ENCODE data around the gene GABRP. TPM values are rescaled to one million over a fixed set of nuclear protein-coding genes. Genes with fewer than 3 reads are reported as not detected.

GABRP gene
- total and polyA plus RNA-seq, 2 donors (not counting 3 experiments of a cell fraction or from before 2014, with no cell fraction given): 0.66 to 3.0 TPM

DNA sequence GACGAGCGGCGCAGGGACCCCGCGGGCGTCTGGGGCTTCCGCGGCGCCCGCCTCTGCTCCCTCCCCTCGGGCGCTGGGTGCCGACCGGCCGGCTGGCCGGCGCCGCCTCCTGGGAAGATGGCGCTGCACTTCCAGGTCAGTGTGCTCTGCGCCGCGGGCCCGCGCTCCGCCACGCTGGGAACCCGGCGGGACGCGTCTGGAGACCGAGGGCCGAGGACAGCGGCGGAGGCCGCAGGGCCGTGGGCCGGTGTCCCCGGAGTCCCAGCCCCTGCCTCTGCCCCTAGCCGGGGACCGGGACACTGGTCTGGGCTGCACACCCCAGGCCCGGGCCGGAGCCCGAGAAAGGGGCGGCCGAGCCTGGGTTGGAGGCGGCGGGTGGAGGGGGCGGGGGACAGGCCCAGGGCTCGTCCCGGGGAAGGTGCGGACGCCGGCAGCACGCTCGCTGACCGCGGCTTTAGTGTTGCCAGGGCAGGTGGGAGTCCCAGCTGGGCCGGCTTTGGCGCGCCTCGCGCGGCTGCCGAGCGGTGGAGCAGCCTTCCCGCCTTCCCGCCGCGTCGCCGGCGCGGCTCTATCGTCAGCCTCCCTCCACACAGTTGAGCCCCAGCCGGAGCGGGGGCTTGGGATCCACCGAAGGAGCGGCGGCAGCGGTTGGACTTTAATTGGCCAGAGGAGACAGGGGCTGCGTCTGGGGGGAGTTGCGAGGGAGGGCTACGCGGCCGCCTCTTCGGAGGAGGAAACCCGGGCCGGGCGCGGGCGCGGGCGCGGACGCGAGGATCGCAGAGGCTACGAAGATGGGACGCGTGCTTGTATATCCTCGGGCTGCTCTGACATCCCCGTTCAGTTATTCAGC is 78.6 kb downstream of the GABRP start, which contains the start of gene RANBP17:
Gene RANBP17, plus strand, starts transcription at position 102 of the 850 bp plus-strand sequence.
- DNase-seq (ENCODE audit: low read depth, low spot score): peak; percentile 66
- CTCF ChIA-PET: interaction anchor here (0.6 to 1.6 kb wide), 3 partner anchors 33 to 1123 kb away, joined by 3 to 5 read pairs (median 3); no protein-coding TSS in a partner anchor

GRCh38 chr5:170863646-170864045 is 80.1 kb downstream of the GABRP start:
- TF ChIP-seq POLR2AphosphoS5 (IDR thresholded peaks at IDR 0.05; ENCODE audit: insufficient read depth, low read depth, low read length) (no peak), GATA2 (IDR thresholded peaks at IDR 0.05; ENCODE audit: insufficient read depth, insufficient read length, low read depth, low read length) (no peak), JUN (IDR thresholded peaks at IDR 0.05; ENCODE audit: borderline replicate concordance, insufficient read depth, insufficient read length, low read depth) (no peak), MYC (IDR thresholded peaks at IDR 0.05; ENCODE audit: low read depth, low read length) (no peak), MAX (IDR thresholded peaks at IDR 0.05; ENCODE audit: insufficient read depth, insufficient read length) (no peak), POLR2A (IDR thresholded peaks at IDR 0.05; ENCODE audit: low read depth, low read length) (no peak), FOS (IDR thresholded peaks at IDR 0.05; ENCODE audit: borderline replicate concordance, insufficient read depth, low read length) (no peak), EZH2 (IDR thresholded peaks at IDR 0.05; ENCODE audit: borderline replicate concordance, low read depth, low read length, severe bottlenecking) (no peak)
- TF ChIP-seq, protein P1, sequence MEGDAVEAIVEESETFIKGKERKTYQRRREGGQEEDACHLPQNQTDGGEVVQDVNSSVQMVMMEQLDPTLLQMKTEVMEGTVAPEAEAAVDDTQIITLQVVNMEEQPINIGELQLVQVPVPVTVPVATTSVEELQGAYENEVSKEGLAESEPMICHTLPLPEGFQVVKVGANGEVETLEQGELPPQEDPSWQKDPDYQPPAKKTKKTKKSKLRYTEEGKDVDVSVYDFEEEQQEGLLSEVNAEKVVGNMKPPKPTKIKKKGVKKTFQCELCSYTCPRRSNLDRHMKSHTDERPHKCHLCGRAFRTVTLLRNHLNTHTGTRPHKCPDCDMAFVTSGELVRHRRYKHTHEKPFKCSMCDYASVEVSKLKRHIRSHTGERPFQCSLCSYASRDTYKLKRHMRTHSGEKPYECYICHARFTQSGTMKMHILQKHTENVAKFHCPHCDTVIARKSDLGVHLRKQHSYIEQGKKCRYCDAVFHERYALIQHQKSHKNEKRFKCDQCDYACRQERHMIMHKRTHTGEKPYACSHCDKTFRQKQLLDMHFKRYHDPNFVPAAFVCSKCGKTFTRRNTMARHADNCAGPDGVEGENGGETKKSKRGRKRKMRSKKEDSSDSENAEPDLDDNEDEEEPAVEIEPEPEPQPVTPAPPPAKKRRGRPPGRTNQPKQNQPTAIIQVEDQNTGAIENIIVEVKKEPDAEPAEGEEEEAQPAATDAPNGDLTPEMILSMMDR (IDR thresholded peaks at IDR 0.05; ENCODE audit: extremely low read depth in 1 of 2, insufficient read depth in 1 of 2, low read depth in 1 of 2, low read length in 2 of 2): no peak
- H3K79me2 ChIP-seq (ENCODE audit: control insufficient read depth, insufficient read depth, low read length): peaks cover 30% of the 10 kb centered on the region
- no peak overlapping the region for H3K4me3 ChIP-seq (replicated peaks in 1 of 3; ENCODE audit: insufficient read depth in 1 of 3, low read depth in 1 of 3, low read length in 3 of 3)
- BruUV-seq (replicated peaks): TSS peak; percentile 23
- no peak overlapping the region for H3K4me2 ChIP-seq (ENCODE audit: insufficient read depth, low read length)
- H3K9ac ChIP-seq (replicated peaks; ENCODE audit: extremely low read depth, insufficient read depth, low read length): no peak overlapping the region
- H4K20me1 ChIP-seq (replicated peaks; ENCODE audit: control insufficient read depth, extremely low read depth, insufficient read depth, low read length): no peaks in the 10 kb centered on the region
- H3K27ac ChIP-seq (ENCODE audit: insufficient read depth, low read depth, low read length): no peak overlapping the region
- FAIRE-seq (peak; percentile 21), DNase-seq (ENCODE audit: low read depth, low spot score) (no peak)
- CTCF ChIA-PET: no interaction called here
- intact Hi-C loops (cut with micrococcal nuclease): loop anchor here (2.0 to 10.0 kb wide), 2 partner anchors 29 to 451 kb away; no protein-coding TSS in a partner anchor
- peaks cover 5% of the 10 kb centered on the region for H3K4me1 ChIP-seq (ENCODE audit: control insufficient read depth, extremely low read depth, insufficient read depth, low read length)
- H3K36me3 ChIP-seq (ENCODE audit: control insufficient read depth in 2 of 2, extremely low read depth in 1 of 2, insufficient read depth in 2 of 2, low read length in 2 of 2): no peaks in the 10 kb centered on the region
- POLR2A ChIA-PET: no interaction called here
- dilution Hi-C loops (cut with MboI; ENCODE audit: extremely low pct_ligation_motif_present, low sequenced_read_pairs): no loop called here
- H2AFZ ChIP-seq (ENCODE audit: low read depth, low read length): no peak overlapping the region
- H3K9me1 ChIP-seq (replicated peaks; ENCODE audit: control insufficient read depth, extremely low read depth, insufficient read depth, low read length): no peaks in the 10 kb centered on the region
- peaks cover 6% of the 10 kb centered on the region for H3K9me3 ChIP-seq (replicated peaks; ENCODE audit: control insufficient read depth, insufficient read depth, low read length)
- no peaks in the 10 kb centered on the region for H3K27me3 ChIP-seq (ENCODE audit: control insufficient read depth in 2 of 2, insufficient read depth in 2 of 2, low read length in 2 of 2)

More for the DNA sequence above, 78.6 kb downstream of the GABRP start, which contains the start of gene RANBP17:
- peak within 1 kb of the TSS; percentile 82 for H3K4me2 ChIP-seq (ENCODE audit: insufficient read depth, low read length)
- no peaks in the 10 kb centered on the region for H3K27me3 ChIP-seq (ENCODE audit: control insufficient read depth in 2 of 2, insufficient read depth in 2 of 2, low read length in 2 of 2)
- POLR2A ChIA-PET: no interaction called here
- BruUV-seq (replicated peaks): no TSS peak
- peak within 1 kb of the TSS; percentile 55 for H2AFZ ChIP-seq (ENCODE audit: low read depth, low read length)
- dilution Hi-C loops (cut with MboI; ENCODE audit: extremely low pct_ligation_motif_present, low sequenced_read_pairs) (no loop called here), intact Hi-C loops (cut with micrococcal nuclease) (loop anchor here (2.0 to 10.0 kb wide), 2 partner anchors 31 to 453 kb away; no protein-coding TSS in a partner anchor)
- H3K4me3 ChIP-seq (replicated peaks in 1 of 3; ENCODE audit: insufficient read depth in 1 of 3, low read depth in 1 of 3, low read length in 3 of 3): peak within 1 kb of the TSS; percentile 33 to 90 (median 60)
- FAIRE-seq: no peak
- no peaks in the 10 kb centered on the region for H3K9me1 ChIP-seq (replicated peaks; ENCODE audit: control insufficient read depth, extremely low read depth, insufficient read depth, low read length)
- peaks cover 25% of the 10 kb centered on the region for H3K79me2 ChIP-seq (ENCODE audit: control insufficient read depth, insufficient read depth, low read length)
- peak within 1 kb of the TSS; percentile 15 for H3K27ac ChIP-seq (ENCODE audit: insufficient read depth, low read depth, low read length)
- no peaks in the 10 kb centered on the region for H3K36me3 ChIP-seq (ENCODE audit: control insufficient read depth in 2 of 2, extremely low read depth in 1 of 2, insufficient read depth in 2 of 2, low read length in 2 of 2)
- peak within 1 kb of the TSS; percentile 60 for H3K9ac ChIP-seq (replicated peaks; ENCODE audit: extremely low read depth, insufficient read depth, low read length)
- H3K4me1 ChIP-seq (ENCODE audit: control insufficient read depth, extremely low read depth, insufficient read depth, low read length): peaks cover 5% of the 10 kb centered on the region
- H4K20me1 ChIP-seq (replicated peaks; ENCODE audit: control insufficient read depth, extremely low read depth, insufficient read depth, low read length): no peaks in the 10 kb centered on the region
- peaks cover 6% of the 10 kb centered on the region for H3K9me3 ChIP-seq (replicated peaks; ENCODE audit: control insufficient read depth, insufficient read depth, low read length)
- no peak for TF ChIP-seq GATA2 (IDR thresholded peaks at IDR 0.05; ENCODE audit: insufficient read depth, insufficient read length, low read depth, low read length)
- peak; percentile 61 for TF ChIP-seq POLR2AphosphoS5 (IDR thresholded peaks at IDR 0.05; ENCODE audit: insufficient read depth, low read depth, low read length)
- TF ChIP-seq EZH2 (IDR thresholded peaks at IDR 0.05; ENCODE audit: borderline replicate concordance, low read depth, low read length, severe bottlenecking): no peak
- peak; percentile 58 for TF ChIP-seq POLR2A (IDR thresholded peaks at IDR 0.05; ENCODE audit: low read depth, low read length)

Data from endothelial cell of umbilical vein (primary cell).